AG04449 (cell line): ENCODE measurements around the gene CDH2.
"Not testable (repeated sequence)": the region's sequence is repeated elsewhere in the genome, so short reads cannot be mapped to it uniquely, and the experiment has no call there.

Experiments
- CTCF ChIA-PET: fragments of 350-600 bp; formaldehyde crosslinking; extraction: SDS; loops from one replicate; lab custom pipeline; 2021; ENCODE audit warnings: antibody characterized with exemption; lab: Yijun Ruan, JAX
- POLR2A ChIA-PET: fragments of 400-600, 350-600 bp; formaldehyde crosslinking; extraction: SDS; loops from one replicate; lab custom pipeline; 2020; ENCODE audit warnings: antibody characterized with exemption, inconsistent platforms; lab: Yijun Ruan, JAX
- DNase-seq: peaks from one replicate; pipeline ENCODE4 v3.0.0-alpha.2; 2010; ENCODE audit warnings: low read depth, low spot score
- H3K4me3 ChIP-seq: 2 replicates; pipeline ENCODE4 v1.5.1; 2011; ENCODE audit warnings: low read depth, mild to moderate bottlenecking, control low read depth, low read length
- TF ChIP-seq, protein P1 (sequence below): IDR thresholded peaks from one replicate; pipeline ENCODE4 v1.5.1; 2011; ENCODE audit warnings: mild to moderate bottlenecking, moderate library complexity, low read length, control low read depth, inconsistent platforms; ENCODE audit not compliant: insufficient read depth; ENCODE audit errors: missing control alignments

Gene CDH2

DNA sequence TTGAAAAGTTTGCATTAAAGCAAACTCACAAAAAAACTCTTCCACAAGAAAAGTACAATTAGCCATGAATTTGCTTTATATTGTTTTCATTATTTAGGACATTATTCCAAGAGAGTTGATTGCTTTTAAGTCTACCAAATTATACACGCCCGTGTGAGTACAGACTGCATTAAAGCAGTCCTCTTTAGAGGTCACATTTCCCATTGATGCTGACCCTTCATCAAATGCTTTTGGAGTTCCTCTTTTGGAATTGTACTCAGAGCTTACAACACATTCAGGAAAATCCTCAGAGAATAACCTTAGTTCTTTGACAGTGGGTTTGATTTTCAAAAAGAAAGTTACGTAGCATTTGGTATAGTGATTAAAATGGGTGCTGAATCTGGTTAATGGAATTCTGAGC is 256.1 kb downstream of the CDH2 start:
- CTCF ChIA-PET = interaction anchor here (1.0 kb wide), 1 partner anchor 171 kb away, joined by 3 read pairs; no protein-coding TSS in a partner anchor

DNA sequence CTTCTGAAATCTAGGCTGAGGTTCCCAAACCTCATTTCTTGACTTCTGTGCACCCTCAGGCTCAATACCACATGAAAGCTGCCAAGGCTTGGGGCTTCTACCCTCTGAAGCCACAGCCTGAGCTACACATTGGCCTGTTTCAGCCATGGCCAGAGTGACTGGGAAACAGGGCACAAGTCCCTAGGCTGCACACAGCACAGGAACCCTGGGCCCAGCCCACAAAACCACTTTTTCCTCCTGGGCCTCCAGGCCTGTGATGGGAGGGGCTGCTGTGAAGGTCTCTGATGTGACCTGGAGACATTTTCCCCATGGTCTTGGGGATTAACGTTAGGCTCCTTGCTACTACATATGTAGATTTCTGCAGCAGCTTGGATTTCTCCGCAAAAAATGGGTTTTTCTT is 270.7 kb downstream of the CDH2 start:
- DNase-seq, H3K4me3 ChIP-seq, POLR2A ChIA-PET, CTCF ChIA-PET: not testable (repeated sequence)

More for the DNA sequence above, 256.1 kb downstream of the CDH2 start:
- no peak overlapping the region for H3K4me3 ChIP-seq
- POLR2A ChIA-PET = no interaction called here
- no peak for DNase-seq
- TF ChIP-seq, protein P1, sequence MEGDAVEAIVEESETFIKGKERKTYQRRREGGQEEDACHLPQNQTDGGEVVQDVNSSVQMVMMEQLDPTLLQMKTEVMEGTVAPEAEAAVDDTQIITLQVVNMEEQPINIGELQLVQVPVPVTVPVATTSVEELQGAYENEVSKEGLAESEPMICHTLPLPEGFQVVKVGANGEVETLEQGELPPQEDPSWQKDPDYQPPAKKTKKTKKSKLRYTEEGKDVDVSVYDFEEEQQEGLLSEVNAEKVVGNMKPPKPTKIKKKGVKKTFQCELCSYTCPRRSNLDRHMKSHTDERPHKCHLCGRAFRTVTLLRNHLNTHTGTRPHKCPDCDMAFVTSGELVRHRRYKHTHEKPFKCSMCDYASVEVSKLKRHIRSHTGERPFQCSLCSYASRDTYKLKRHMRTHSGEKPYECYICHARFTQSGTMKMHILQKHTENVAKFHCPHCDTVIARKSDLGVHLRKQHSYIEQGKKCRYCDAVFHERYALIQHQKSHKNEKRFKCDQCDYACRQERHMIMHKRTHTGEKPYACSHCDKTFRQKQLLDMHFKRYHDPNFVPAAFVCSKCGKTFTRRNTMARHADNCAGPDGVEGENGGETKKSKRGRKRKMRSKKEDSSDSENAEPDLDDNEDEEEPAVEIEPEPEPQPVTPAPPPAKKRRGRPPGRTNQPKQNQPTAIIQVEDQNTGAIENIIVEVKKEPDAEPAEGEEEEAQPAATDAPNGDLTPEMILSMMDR = no peak

DNA sequence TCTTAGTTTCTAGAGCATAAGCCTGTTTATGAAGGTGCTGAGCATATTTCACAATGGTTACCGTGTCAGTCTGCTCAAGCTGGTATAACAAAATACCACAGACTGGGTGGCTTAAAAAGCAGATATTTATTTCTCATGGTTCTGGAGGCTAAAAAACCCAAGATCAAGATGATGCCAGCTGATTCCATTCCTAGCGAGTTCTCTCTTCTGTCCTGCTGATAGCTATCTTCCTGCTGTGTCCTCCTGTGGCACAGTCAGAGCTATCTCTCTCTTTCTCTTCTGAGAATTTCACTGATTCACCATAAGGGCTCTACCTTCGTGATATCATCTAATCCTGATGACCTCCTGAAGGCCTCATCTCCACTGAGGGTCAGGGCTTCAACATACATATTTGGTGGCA is 273.0 kb downstream of the CDH2 start:
- TF ChIP-seq, protein P1 = no peak
- DNase-seq = no peak
- H3K4me3 ChIP-seq = no peak overlapping the region
- ChIA-PET CTCF (no interaction called here), POLR2A (no interaction called here)

DNA sequence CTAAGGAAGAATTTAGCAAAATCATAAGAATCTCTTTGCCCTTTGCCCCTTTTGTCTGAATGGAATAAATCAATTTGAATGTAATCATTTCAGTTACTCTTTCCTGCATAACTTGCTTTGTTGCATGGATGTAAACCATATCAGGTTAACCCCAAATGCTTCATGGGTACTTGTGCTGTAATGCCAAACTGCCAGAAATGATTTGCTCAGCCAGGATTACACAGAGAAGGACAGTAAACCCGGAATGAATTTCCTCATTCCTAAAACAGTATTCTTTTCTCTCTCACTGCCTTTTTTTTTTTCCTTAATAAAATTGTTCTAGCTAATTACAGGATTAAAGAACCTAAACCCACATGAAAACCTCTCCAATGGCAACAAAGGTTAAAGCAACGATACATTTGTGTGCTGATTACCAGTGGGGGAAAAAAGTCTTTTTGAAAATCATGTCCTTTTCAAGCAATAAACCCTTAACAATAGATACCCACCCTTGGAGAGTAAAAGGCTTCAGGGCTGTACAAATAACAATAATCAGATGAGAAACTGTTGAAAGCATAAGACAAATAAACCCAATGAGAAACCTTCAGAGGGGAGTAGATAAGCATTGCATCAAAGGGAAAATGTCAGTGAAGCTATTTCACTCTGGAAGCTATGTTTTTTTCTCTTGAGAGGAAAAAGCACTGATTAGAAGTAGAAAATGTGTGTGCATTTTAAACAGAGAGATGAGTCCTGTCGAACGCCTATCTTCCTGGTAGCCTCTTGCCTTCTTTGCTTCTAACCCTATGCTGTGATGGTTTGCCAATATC is 275.3 kb downstream of the CDH2 start:
- no peak for DNase-seq
- TF ChIP-seq, protein P1 = no peak
- ChIA-PET CTCF (no interaction called here), POLR2A (no interaction called here)
- H3K4me3 ChIP-seq = no peak overlapping the region
